Neural progenitor cell (in vitro differentiated cells): ENCODE measurements around the gene HAND2. TPM values are rescaled to one million over a fixed set of nuclear protein-coding genes. Genes with fewer than 3 reads are reported as not detected.

ENCODE experiments used
- DNase-seq: peaks from one replicate; pipeline ENCODE4 v3.0.0-alpha.2; 2016; ENCODE audit warnings: low spot score
- H2AFZ ChIP-seq: fragments of 200-600 bp; sonication (generic); replicated peaks from 2 replicates; pipeline ENCODE4 v1.6.1; 2016; ENCODE audit warnings: antibody characterized with exemption
- H3F3A ChIP-seq: fragments of 200-600 bp; sonication (generic); 2 replicates; pipeline ENCODE4 v1.6.1; 2016; ENCODE audit warnings: antibody characterized with exemption, low read depth
- H3K27ac ChIP-seq: fragments of 200-600 bp; sonication (generic); 2 replicates; pipeline ENCODE4 v1.5.1; 2016; ENCODE audit warnings: mild to moderate bottlenecking
- H3K27me3 ChIP-seq: fragments of 200-600 bp; sonication (generic); 2 replicates; pipeline ENCODE4 v1.6.1; 2016; ENCODE audit warnings: mild to moderate bottlenecking, moderate library complexity
- H3K36me3 ChIP-seq: fragments of 200-600 bp; sonication (generic); 2 replicates; pipeline ENCODE4 v1.5.1; 2016
- H3K4me1 ChIP-seq: fragments of 200-600 bp; sonication (generic); 2 replicates; pipeline ENCODE4 v1.6.1; 2016; ENCODE audit warnings: mixed run types
- H3K4me2 ChIP-seq: fragments of 200-600 bp; sonication (generic); 2 replicates; pipeline ENCODE4 v1.6.1; 2016
- H3K4me3 ChIP-seq: fragments of 200-600 bp; sonication (generic); 2 replicates; pipeline ENCODE4 v1.5.1; 2016
- H3K79me2 ChIP-seq: fragments of 200-600 bp; sonication (generic); 2 replicates; pipeline ENCODE4 v1.6.1; 2016; ENCODE audit warnings: low read depth
- H3K9ac ChIP-seq: fragments of 200-600 bp; sonication (generic); 2 replicates; pipeline ENCODE4 v1.6.1; 2016
- H3K9me3 ChIP-seq: fragments of 200-600 bp; sonication (generic); 2 replicates; pipeline ENCODE4 v1.5.1; 2016; ENCODE audit warnings: low read depth
- H4K20me1 ChIP-seq: fragments of 200-600 bp; sonication (generic); 2 replicates; pipeline ENCODE4 v1.6.1; 2016; ENCODE audit warnings: low read depth
- H3K27ac Mint-ChIP-seq: 3 replicates; pipeline ENCODE4 v1.8.0; 2021; ENCODE audit warnings: mixed read lengths
- H3K27me3 Mint-ChIP-seq: 2 replicates; pipeline ENCODE4 v1.8.0; 2022; ENCODE audit warnings: low read depth, mild to moderate bottlenecking, inconsistent platforms, moderate library complexity, mixed read lengths; ENCODE audit not compliant: insufficient read depth
- H3K36me3 Mint-ChIP-seq: 3 replicates; pipeline ENCODE4 v1.8.0; 2021; ENCODE audit warnings: mixed read lengths
- H3K4me1 Mint-ChIP-seq: 3 replicates; pipeline ENCODE4 v1.8.0; 2021; ENCODE audit warnings: mixed read lengths
- H3K4me3 Mint-ChIP-seq: 3 replicates; pipeline ENCODE4 v1.8.0; 2021; ENCODE audit warnings: mild to moderate bottlenecking, moderate library complexity, mixed read lengths
- H3K9me3 Mint-ChIP-seq: 3 replicates; pipeline ENCODE4 v1.8.0; 2020; ENCODE audit warnings: mixed read lengths
- CTCF ChIP-seq: fragments of 200-600 bp; sonication (generic); IDR thresholded peaks from 2 replicates; pipeline ENCODE4 v1.5.1; 2017; ENCODE audit warnings: antibody characterized with exemption, mild to moderate bottlenecking
- EZH2 ChIP-seq: fragments of 200-600 bp; sonication (generic); IDR thresholded peaks from 2 replicates; pipeline ENCODE4 v1.6.1; 2017; ENCODE audit warnings: antibody characterized with exemption, mild to moderate bottlenecking, moderate library complexity
- EZH2phosphoT487 ChIP-seq: fragments of 200-600 bp; sonication (generic); IDR thresholded peaks from 2 replicates; pipeline ENCODE4 v1.6.1; 2017; ENCODE audit warnings: antibody characterized with exemption
- total RNA-seq: library from RNA; depleted of rRNA; stranded (reverse); fragments of >200 nt; gene quantifications from 2 replicates; pipeline ENCODE4 v1.2.3, GENCODE V29; 2015; ENCODE audit warnings: low replicate concordance

The HAND2 gene
- total RNA-seq, 1 donor from 2014 or later: not detected

- no peaks in the 10 kb centered on the region for H3K4me1 ChIP-seq
- peaks cover 100% of the 10 kb centered on the region for H3K27me3 ChIP-seq
- H3K79me2 ChIP-seq: no peaks in the 10 kb centered on the region
- Mint-ChIP-seq H3K9me3 (peaks cover 3% of the 10 kb centered on the region), H3K4me1 (no peaks in the 10 kb centered on the region), H3K27ac (no peak overlapping the region), H3K36me3 (no peaks in the 10 kb centered on the region), H3K4me3 (no peak overlapping the region), H3K27me3 (peaks cover 32% of the 10 kb centered on the region)
- TF ChIP-seq CTCF (no peak), EZH2phosphoT487 (peak; percentile 52)
- no peaks in the 10 kb centered on the region for H3K36me3 ChIP-seq
- H3K9ac ChIP-seq: no peak overlapping the region
- no peaks in the 10 kb centered on the region for H4K20me1 ChIP-seq
- H3K9me3 ChIP-seq: no peaks in the 10 kb centered on the region
- no peak overlapping the region for H3K27ac ChIP-seq
- no peak overlapping the region for H3K4me2 ChIP-seq
- no peak overlapping the region for H3K4me3 ChIP-seq
- no peak for DNase-seq
- H2AFZ ChIP-seq: no peak overlapping the region
- H3F3A ChIP-seq: no peaks in the 10 kb centered on the region
These were observed 30.1 kb downstream of the HAND2 start for GRCh38 chr4:173499658-173500535.

GRCh38 chr4:173498771-173499170 is 31.3 kb downstream of the HAND2 start:
- no peak overlapping the region for H3K4me3 ChIP-seq
- no peaks in the 10 kb centered on the region for H3K36me3 ChIP-seq
- H3K4me3 Mint-ChIP-seq: no peak overlapping the region
- H3K9ac ChIP-seq: no peak overlapping the region
- H3K9me3 ChIP-seq: no peaks in the 10 kb centered on the region
- H3K4me1 Mint-ChIP-seq: no peaks in the 10 kb centered on the region
- peaks cover 26% of the 10 kb centered on the region for H3K27me3 Mint-ChIP-seq
- H2AFZ ChIP-seq: no peak overlapping the region
- no peak overlapping the region for H3K27ac Mint-ChIP-seq
- H3K4me2 ChIP-seq: no peak overlapping the region
- no peaks in the 10 kb centered on the region for H3K4me1 ChIP-seq
- TF ChIP-seq EZH2phosphoT487: no peak
- TF ChIP-seq EZH2: no peak
- no peaks in the 10 kb centered on the region for H4K20me1 ChIP-seq
- peaks cover 3% of the 10 kb centered on the region for H3K9me3 Mint-ChIP-seq
- peaks cover 100% of the 10 kb centered on the region for H3K27me3 ChIP-seq
- DNase-seq: no peak
- H3F3A ChIP-seq: no peaks in the 10 kb centered on the region
- no peaks in the 10 kb centered on the region for H3K79me2 ChIP-seq
- no peak overlapping the region for H3K27ac ChIP-seq
- H3K36me3 Mint-ChIP-seq: no peaks in the 10 kb centered on the region

- Mint-ChIP-seq H3K9me3 (peaks cover 6% of the 10 kb centered on the region), H3K27ac (no peak overlapping the region), H3K4me1 (no peaks in the 10 kb centered on the region), H3K4me3 (no peak overlapping the region), H3K27me3 (peaks cover 21% of the 10 kb centered on the region), H3K36me3 (no peaks in the 10 kb centered on the region)
- H3K79me2 ChIP-seq: no peaks in the 10 kb centered on the region
- no peak overlapping the region for H3K27ac ChIP-seq
- H3K9ac ChIP-seq: no peak overlapping the region
- H3F3A ChIP-seq: no peaks in the 10 kb centered on the region
- no peaks in the 10 kb centered on the region for H3K9me3 ChIP-seq
- no peaks in the 10 kb centered on the region for H3K36me3 ChIP-seq
- no peak overlapping the region for H2AFZ ChIP-seq
- no peak for TF ChIP-seq CTCF
- TF ChIP-seq EZH2: no peak
- no peak for TF ChIP-seq EZH2phosphoT487
- H4K20me1 ChIP-seq: no peaks in the 10 kb centered on the region
- peaks cover 100% of the 10 kb centered on the region for H3K27me3 ChIP-seq
- H3K4me3 ChIP-seq: no peak overlapping the region
- no peaks in the 10 kb centered on the region for H3K4me1 ChIP-seq
- no peak overlapping the region for H3K4me2 ChIP-seq
- DNase-seq: no peak
These were observed 32.0 kb downstream of the HAND2 start for GRCh38 chr4:173498023-173498422.
